ENCODE results near the gene CYTH1. TPM values are rescaled to one million over a fixed set of nuclear protein-coding genes. Genes with fewer than 3 reads are reported as not detected.

CYTH1 gene
- total RNA-seq, 2 experiments from 2014 or later, result 73.0 to 148 TPM

DNA sequence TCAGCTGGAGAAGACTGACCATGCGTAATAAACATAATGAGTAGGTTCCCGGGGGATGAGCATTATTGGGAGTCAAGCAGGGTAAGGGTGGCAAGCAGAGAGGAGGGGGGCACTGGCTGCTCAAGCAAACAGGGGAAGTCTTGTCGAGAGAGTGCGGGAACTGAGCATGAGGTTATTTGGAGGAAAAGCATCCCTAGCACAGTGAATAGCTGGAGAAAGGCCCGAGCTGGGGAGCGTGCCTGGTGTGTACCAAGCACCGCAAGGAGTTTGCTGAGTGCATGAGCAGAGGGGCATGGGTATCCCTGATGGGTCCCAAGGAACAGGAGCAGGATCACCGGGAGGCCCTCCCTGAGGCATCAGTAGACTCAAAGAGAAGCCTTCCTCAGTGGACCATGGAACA, 17.2 kb downstream of the CYTH1 start:
- Histone ChIP-seq H4K20me1 (ENCODE audit: insufficient read depth, low read length) (peaks cover 20% of the 10 kb centered on the region; the same call in 1 of the 2 replicates), H3K4me3 (ENCODE audit: low read depth, low read length, poor library complexity, severe bottlenecking) (no peak overlapping the region), H3K4me2 (ENCODE audit: low read length) (no peak overlapping the region), H3K79me2 (ENCODE audit: insufficient read depth, low read depth, low read length) (peaks cover 97% of the 10 kb centered on the region), H3K27ac (ENCODE audit: low read depth, low read length, poor library complexity, severe bottlenecking) (no peak overlapping the region), H3K4me1 (ENCODE audit: insufficient read depth, low read length, poor library complexity, severe bottlenecking) (peaks cover 64% of the 10 kb centered on the region), H3K36me3 (ENCODE audit: insufficient read depth, low read length) (peaks cover 11% of the 10 kb centered on the region; the same call in 1 of the 2 replicates), H2AFZ (ENCODE audit: low read length) (no peak overlapping the region), H3K9me3 (ENCODE audit: low read length) (no peaks in the 10 kb centered on the region), H3K9me2 (ENCODE audit: insufficient read depth, low read length) (no peaks in the 10 kb centered on the region)
- intact Hi-C loops (cut with micrococcal nuclease; ENCODE audit: unreplicated experiment), result no loop called here
- BruUV-seq (replicated peaks), result no TSS peak
- TF ChIP-seq EZH2phosphoT487 (IDR thresholded peaks at IDR 0.05; ENCODE audit: borderline replicate concordance, low read depth, low read length), result no peak
- TF ChIP-seq, protein P1, sequence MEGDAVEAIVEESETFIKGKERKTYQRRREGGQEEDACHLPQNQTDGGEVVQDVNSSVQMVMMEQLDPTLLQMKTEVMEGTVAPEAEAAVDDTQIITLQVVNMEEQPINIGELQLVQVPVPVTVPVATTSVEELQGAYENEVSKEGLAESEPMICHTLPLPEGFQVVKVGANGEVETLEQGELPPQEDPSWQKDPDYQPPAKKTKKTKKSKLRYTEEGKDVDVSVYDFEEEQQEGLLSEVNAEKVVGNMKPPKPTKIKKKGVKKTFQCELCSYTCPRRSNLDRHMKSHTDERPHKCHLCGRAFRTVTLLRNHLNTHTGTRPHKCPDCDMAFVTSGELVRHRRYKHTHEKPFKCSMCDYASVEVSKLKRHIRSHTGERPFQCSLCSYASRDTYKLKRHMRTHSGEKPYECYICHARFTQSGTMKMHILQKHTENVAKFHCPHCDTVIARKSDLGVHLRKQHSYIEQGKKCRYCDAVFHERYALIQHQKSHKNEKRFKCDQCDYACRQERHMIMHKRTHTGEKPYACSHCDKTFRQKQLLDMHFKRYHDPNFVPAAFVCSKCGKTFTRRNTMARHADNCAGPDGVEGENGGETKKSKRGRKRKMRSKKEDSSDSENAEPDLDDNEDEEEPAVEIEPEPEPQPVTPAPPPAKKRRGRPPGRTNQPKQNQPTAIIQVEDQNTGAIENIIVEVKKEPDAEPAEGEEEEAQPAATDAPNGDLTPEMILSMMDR (conservative IDR thresholded peaks at IDR 0.05; ENCODE audit: low read length), result no peak
- POLR2A ChIA-PET, result no interaction called here
- DNase-seq (ENCODE audit: low spot score), result no peak
- CTCF ChIA-PET (ENCODE audit: unreplicated experiment), result no interaction called here

DNA sequence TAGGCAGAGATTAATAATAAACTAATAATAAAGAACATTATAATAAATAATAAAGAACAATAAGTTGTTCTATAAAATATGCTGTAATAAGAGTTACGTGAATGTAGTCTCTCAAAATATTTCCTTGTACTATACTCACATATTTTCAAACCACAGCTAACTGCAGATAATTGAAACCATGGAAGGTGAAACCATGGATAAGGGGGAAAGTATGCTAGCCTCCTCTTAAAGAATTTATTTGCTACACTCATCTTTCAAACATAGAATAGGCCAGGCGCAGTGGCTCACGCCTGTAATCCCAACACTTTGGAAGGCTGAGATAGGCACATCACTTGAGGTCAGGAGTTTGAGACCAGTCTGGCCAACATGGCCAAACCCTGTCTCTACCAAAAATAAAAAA, 18.5 kb downstream of the CYTH1 start:
- Histone ChIP-seq H4K20me1 (ENCODE audit: insufficient read depth, low read length) (peaks cover 20% of the 10 kb centered on the region; the same call in 1 of the 2 replicates), H3K27ac (ENCODE audit: low read depth, low read length, poor library complexity, severe bottlenecking) (no peak overlapping the region), H3K9me3 (ENCODE audit: low read length) (no peaks in the 10 kb centered on the region), H3K79me2 (ENCODE audit: insufficient read depth, low read depth, low read length) (peaks cover 97% of the 10 kb centered on the region), H3K4me3 (ENCODE audit: low read depth, low read length, poor library complexity, severe bottlenecking) (no peak overlapping the region), H3K36me3 (ENCODE audit: insufficient read depth, low read length) (peaks cover 11% of the 10 kb centered on the region; the same call in 1 of the 2 replicates), H3K9me2 (ENCODE audit: insufficient read depth, low read length) (no peaks in the 10 kb centered on the region), H3K4me1 (ENCODE audit: insufficient read depth, low read length, poor library complexity, severe bottlenecking) (peaks cover 65% of the 10 kb centered on the region), H2AFZ (ENCODE audit: low read length) (no peak overlapping the region), H3K4me2 (ENCODE audit: low read length) (no peak overlapping the region)
- ChIA-PET CTCF (ENCODE audit: unreplicated experiment) (no interaction called here), POLR2A (interaction anchor here (1.0 kb wide), 1 partner anchor 12 kb away, joined by 4 read pairs; no protein-coding TSS in a partner anchor)
- TF ChIP-seq, protein P1 (conservative IDR thresholded peaks at IDR 0.05; ENCODE audit: low read length), result no peak
- no peak for TF ChIP-seq EZH2phosphoT487 (IDR thresholded peaks at IDR 0.05; ENCODE audit: borderline replicate concordance, low read depth, low read length)
- no TSS peak for BruUV-seq (replicated peaks)
- intact Hi-C loops (cut with micrococcal nuclease; ENCODE audit: unreplicated experiment), result no loop called here
- no peak for DNase-seq (ENCODE audit: low spot score)

DNA sequence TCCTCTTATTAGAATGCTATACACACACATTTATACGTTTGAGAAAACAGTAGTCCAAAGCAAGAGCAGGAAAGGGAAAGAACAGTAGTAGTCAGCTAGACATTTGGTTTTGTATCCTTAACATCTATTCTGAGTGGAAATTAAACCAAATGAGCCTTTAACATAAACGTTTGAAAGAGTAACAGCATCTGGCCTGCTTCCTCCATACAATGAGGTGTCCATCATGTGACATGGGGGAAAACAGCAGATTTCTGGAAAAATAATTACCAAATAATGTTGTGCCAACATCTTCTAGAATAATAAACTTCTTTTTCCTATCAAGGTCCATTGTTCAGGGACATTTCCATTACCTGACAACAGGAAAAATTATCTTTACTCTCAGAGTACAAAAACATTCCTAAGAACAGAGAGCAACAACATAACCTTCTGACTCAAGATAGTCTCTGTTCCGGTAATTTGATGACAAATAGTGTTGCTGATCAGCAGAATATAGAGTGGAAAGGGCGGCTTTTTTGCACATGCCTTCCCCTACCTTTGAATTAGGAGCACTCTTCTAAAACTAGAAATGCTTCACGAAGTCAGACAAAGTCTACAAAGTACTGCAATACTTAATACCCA, 20.2 kb downstream of the CYTH1 start:
- H3K4me1 ChIP-seq (ENCODE audit: insufficient read depth, low read length, poor library complexity, severe bottlenecking), result peaks cover 65% of the 10 kb centered on the region

More for the DNA sequence above, 20.2 kb downstream of the CYTH1 start:
- intact Hi-C loops (cut with micrococcal nuclease; ENCODE audit: unreplicated experiment), result no loop called here
- BruUV-seq (replicated peaks), result no TSS peak
- ChIA-PET CTCF (ENCODE audit: unreplicated experiment) (no interaction called here), POLR2A (interaction anchor here (0.5 to 0.9 kb wide), 3 partner anchors 10 to 926 kb away, joined by 3 read pairs; no protein-coding TSS in a partner anchor)
- H3K27ac ChIP-seq (ENCODE audit: low read depth, low read length, poor library complexity, severe bottlenecking), result peak overlapping the region; percentile 28
- TF ChIP-seq EZH2phosphoT487 (IDR thresholded peaks at IDR 0.05; ENCODE audit: borderline replicate concordance, low read depth, low read length), result no peak
- no peaks in the 10 kb centered on the region for H3K9me2 ChIP-seq (ENCODE audit: insufficient read depth, low read length)
- peak overlapping the region; percentile 17; the same call in 1 of the 2 replicates for H3K4me2 ChIP-seq (ENCODE audit: low read length)
- H3K36me3 ChIP-seq (ENCODE audit: insufficient read depth, low read length), result peaks cover 11% of the 10 kb centered on the region; the same call in 1 of the 2 replicates
- H2AFZ ChIP-seq (ENCODE audit: low read length), result no peak overlapping the region
- peaks cover 11% of the 10 kb centered on the region; the same call in 1 of the 2 replicates for H4K20me1 ChIP-seq (ENCODE audit: insufficient read depth, low read length)
- H3K4me3 ChIP-seq (ENCODE audit: low read depth, low read length, poor library complexity, severe bottlenecking), result no peak overlapping the region
- no peaks in the 10 kb centered on the region for H3K9me3 ChIP-seq (ENCODE audit: low read length)
- peaks cover 97% of the 10 kb centered on the region for H3K79me2 ChIP-seq (ENCODE audit: insufficient read depth, low read depth, low read length)
- DNase-seq (ENCODE audit: low spot score), result no peak

Data from OCI-LY7 (cell line).